HL-60 (cell line): ENCODE data around the gene CLDN10.
A peak's percentile ranks its signal among the peaks of the same experiment; 100 is the strongest.

Source experiments
- DNase-seq, 2 experiments: peaks; one replicate each; pipeline ENCODE4 v3.0.0-alpha.2; 2010 to 2020; ENCODE audit warnings: low read depth in 1 of 2, low spot score in 1 of 2
- H3K27ac ChIP-seq: fragments of 250-450 bp; sonication (Bioruptor Pico); replicated peaks from 2 replicates; pipeline ENCODE4 v1.5.1; 2020; ENCODE audit warnings: mild to moderate bottlenecking, moderate library complexity
- H3K27me3 ChIP-seq: fragments of 250-450 bp; sonication (Bioruptor Pico); 2 replicates; pipeline ENCODE4 v1.5.1; 2021; ENCODE audit warnings: mild to moderate bottlenecking, moderate library complexity; ENCODE audit not compliant: insufficient read depth, poor library complexity, severe bottlenecking
- H3K4me3 ChIP-seq: replicated peaks from 2 replicates; pipeline ENCODE4 v1.5.1; 2011; ENCODE audit warnings: mild to moderate bottlenecking, control low read depth, low read length; ENCODE audit not compliant: insufficient read depth
- GABPA ChIP-seq: IDR thresholded peaks from 2 replicates; pipeline ENCODE4 v1.6.1; 2012; ENCODE audit warnings: low read depth
- POLR2AphosphoS5 ChIP-seq: IDR thresholded peaks from 2 replicates; pipeline ENCODE4 v1.6.1; 2012; ENCODE audit warnings: low read depth
- SPI1 ChIP-seq: IDR thresholded peaks from 2 replicates; pipeline ENCODE4 v1.6.1; 2012; ENCODE audit warnings: low read depth, mild to moderate bottlenecking, borderline replicate concordance
- TF ChIP-seq, protein P1 (sequence below): IDR thresholded peaks from one replicate; pipeline ENCODE4 v1.5.1; 2011; ENCODE audit warnings: low read length, control low read depth, inconsistent platforms; ENCODE audit not compliant: insufficient read depth
- TF ChIP-seq, protein P2 (sequence below): IDR thresholded peaks from 2 replicates; pipeline ENCODE4 v1.6.1; 2012; ENCODE audit warnings: low read depth; ENCODE audit not compliant: insufficient replicate concordance

Gene CLDN10

GRCh38 chr13:95620030-95620824 is 67.7 kb downstream of the CLDN10 start:
- no peaks in the 10 kb centered on the region for H3K27me3 ChIP-seq
- no peak overlapping the region for H3K27ac ChIP-seq
- DNase-seq = peak; percentile 35 to 55
- TF ChIP-seq GABPA = no peak
- TF ChIP-seq, protein P1, sequence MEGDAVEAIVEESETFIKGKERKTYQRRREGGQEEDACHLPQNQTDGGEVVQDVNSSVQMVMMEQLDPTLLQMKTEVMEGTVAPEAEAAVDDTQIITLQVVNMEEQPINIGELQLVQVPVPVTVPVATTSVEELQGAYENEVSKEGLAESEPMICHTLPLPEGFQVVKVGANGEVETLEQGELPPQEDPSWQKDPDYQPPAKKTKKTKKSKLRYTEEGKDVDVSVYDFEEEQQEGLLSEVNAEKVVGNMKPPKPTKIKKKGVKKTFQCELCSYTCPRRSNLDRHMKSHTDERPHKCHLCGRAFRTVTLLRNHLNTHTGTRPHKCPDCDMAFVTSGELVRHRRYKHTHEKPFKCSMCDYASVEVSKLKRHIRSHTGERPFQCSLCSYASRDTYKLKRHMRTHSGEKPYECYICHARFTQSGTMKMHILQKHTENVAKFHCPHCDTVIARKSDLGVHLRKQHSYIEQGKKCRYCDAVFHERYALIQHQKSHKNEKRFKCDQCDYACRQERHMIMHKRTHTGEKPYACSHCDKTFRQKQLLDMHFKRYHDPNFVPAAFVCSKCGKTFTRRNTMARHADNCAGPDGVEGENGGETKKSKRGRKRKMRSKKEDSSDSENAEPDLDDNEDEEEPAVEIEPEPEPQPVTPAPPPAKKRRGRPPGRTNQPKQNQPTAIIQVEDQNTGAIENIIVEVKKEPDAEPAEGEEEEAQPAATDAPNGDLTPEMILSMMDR = no peak
- TF ChIP-seq POLR2AphosphoS5 = no peak
- TF ChIP-seq SPI1 = peak; percentile 81
- TF ChIP-seq, protein P2, sequence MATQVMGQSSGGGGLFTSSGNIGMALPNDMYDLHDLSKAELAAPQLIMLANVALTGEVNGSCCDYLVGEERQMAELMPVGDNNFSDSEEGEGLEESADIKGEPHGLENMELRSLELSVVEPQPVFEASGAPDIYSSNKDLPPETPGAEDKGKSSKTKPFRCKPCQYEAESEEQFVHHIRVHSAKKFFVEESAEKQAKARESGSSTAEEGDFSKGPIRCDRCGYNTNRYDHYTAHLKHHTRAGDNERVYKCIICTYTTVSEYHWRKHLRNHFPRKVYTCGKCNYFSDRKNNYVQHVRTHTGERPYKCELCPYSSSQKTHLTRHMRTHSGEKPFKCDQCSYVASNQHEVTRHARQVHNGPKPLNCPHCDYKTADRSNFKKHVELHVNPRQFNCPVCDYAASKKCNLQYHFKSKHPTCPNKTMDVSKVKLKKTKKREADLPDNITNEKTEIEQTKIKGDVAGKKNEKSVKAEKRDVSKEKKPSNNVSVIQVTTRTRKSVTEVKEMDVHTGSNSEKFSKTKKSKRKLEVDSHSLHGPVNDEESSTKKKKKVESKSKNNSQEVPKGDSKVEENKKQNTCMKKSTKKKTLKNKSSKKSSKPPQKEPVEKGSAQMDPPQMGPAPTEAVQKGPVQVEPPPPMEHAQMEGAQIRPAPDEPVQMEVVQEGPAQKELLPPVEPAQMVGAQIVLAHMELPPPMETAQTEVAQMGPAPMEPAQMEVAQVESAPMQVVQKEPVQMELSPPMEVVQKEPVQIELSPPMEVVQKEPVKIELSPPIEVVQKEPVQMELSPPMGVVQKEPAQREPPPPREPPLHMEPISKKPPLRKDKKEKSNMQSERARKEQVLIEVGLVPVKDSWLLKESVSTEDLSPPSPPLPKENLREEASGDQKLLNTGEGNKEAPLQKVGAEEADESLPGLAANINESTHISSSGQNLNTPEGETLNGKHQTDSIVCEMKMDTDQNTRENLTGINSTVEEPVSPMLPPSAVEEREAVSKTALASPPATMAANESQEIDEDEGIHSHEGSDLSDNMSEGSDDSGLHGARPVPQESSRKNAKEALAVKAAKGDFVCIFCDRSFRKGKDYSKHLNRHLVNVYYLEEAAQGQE = no peak
- no peak overlapping the region for H3K4me3 ChIP-seq

GRCh38 chr13:95620825-95621498 is 68.4 kb downstream of the CLDN10 start:
- DNase-seq = no peak
- Histone ChIP-seq H3K4me3 (no peak overlapping the region), H3K27me3 (no peaks in the 10 kb centered on the region), H3K27ac (no peak overlapping the region)
- TF ChIP-seq, protein P2 = no peak
- TF ChIP-seq, protein P1 = no peak
- TF ChIP-seq SPI1 (no peak), GABPA (no peak), POLR2AphosphoS5 (no peak)

DNA sequence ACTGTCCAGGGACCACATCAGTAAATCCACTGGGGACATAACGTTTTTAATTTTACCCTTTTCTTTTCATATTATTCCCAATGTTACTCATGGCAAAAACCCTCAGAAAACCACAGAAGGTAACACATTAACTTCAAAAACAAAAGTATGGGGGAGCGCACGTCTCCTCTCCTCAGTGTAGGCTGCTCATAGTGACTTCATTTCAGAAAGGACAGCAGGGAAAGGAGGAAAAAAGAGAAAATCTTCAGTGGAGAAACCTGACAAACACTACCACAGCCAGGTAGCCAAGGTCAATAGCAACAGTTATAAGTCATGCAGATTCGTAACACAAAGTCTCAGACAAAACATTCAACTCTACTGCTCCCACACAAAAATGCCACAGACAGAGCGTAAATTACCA is 70.6 kb downstream of the CLDN10 start:
- Histone ChIP-seq H3K27me3 (no peaks in the 10 kb centered on the region), H3K4me3 (no peak overlapping the region), H3K27ac (no peak overlapping the region)
- TF ChIP-seq, protein P1 = no peak
- TF ChIP-seq GABPA (no peak), POLR2AphosphoS5 (no peak)
- TF ChIP-seq, protein P2 = no peak
- DNase-seq = no peak
